BLaER1 treated with 17β-estradiol and CSF1 and Interleukin-3, amounts not matched to agents 10 nM and 100 nM (cell line): Measurements from ENCODE around the gene SLC26A5.

Experiments used
- H3K27ac ChIP-seq, 11 experiments: shearing (Covaris generic); formaldehyde crosslinking; 2 replicates each; pipeline ENCODE4 v1.8.1; 2022
- H3K27me3 ChIP-seq, 11 experiments: shearing (Covaris generic); formaldehyde crosslinking; 2 replicates each; pipeline ENCODE4 v1.8.1; 2022
- H3K36me3 ChIP-seq, 11 experiments: shearing (Covaris generic); formaldehyde crosslinking; 2 replicates each; pipeline ENCODE4 v1.8.1; 2022
- H3K4me1 ChIP-seq, 10 experiments: shearing (Covaris generic); formaldehyde crosslinking; 2 replicates each; pipeline ENCODE4 v1.8.1; 2022
- H3K4me2 ChIP-seq, 11 experiments: shearing (Covaris generic); formaldehyde crosslinking; 2 replicates each; pipeline ENCODE4 v1.8.1; 2022
- H3K4me3 ChIP-seq, 10 experiments: shearing (Covaris generic); formaldehyde crosslinking; 2 replicates each; pipeline ENCODE4 v1.8.1; 2022
- H3K9ac ChIP-seq, 11 experiments: shearing (Covaris generic); formaldehyde crosslinking; 2 replicates each; pipeline ENCODE4 v1.8.1; 2022
- H3K9me3 ChIP-seq, 11 experiments: shearing (Covaris generic); formaldehyde crosslinking; replicated peaks in 1 of 11; 2 replicates each; pipeline ENCODE4 v1.8.1; 2022
- H4K20me1 ChIP-seq, 11 experiments: shearing (Covaris generic); formaldehyde crosslinking; 2 replicates each; pipeline ENCODE4 v1.8.1; 2022
- Cebpa-rat ChIP-seq, 11 experiments: shearing (Covaris generic); IDR thresholded peaks; 2 replicates each; pipeline ENCODE4 v1.8.1; 2022

The SLC26A5 gene

DNA sequence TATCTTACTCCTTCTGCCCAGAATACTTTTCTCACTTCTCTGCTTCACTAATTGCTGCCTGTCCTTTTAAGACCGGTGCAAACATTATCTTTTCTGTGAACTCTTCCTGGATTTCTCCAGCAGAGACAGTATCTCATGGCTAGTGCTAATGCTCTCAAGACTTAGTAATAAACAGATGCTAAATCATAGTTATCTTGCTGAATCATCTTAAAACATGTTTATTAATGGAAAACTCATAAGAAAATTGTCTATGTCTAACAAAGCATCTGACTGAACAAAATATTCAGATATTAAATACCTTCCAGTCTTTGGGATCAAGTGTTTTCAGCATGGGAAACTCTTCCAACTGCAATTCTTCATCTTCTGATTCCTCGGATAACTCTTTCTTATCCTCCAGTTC is 104.5 kb downstream of the SLC26A5 start:
- H3K4me3 ChIP-seq: no peak overlapping the region
- peaks cover 13 to 77% (median 69%) of the 10 kb centered on the region in 11 experiments; a peak in 20 of 22 replicates for H4K20me1 ChIP-seq
- H3K4me1 ChIP-seq: peaks cover 34 to 54% (median 41%) of the 10 kb centered on the region in 10 experiments
- H3K27ac ChIP-seq: no peak overlapping the region
- peak overlapping the region in 10 of 11 experiments; percentile 34 to 96 (median 45); a peak in 18 of 22 replicates for H3K4me2 ChIP-seq
- H3K27me3 ChIP-seq: no peaks in the 10 kb centered on the region
- H3K9ac ChIP-seq: peak overlapping the region in 3 of 11 experiments; percentile 20 to 26 (median 20); a peak in 3 of 22 replicates
- H3K9me3 ChIP-seq: no peaks in the 10 kb centered on the region
- peaks cover 54 to 69% (median 66%) of the 10 kb centered on the region in 11 experiments for H3K36me3 ChIP-seq
- no peak for TF ChIP-seq Cebpa-rat (IDR thresholded peaks at IDR 0.05)

GRCh38 chr7:103338864-103339263 is 107.1 kb downstream of the SLC26A5 start:
- Histone ChIP-seq H4K20me1 (peaks cover 17 to 100% (median 93%) of the 10 kb centered on the region in 11 experiments; a peak in 21 of 22 replicates), H3K27me3 (no peaks in the 10 kb centered on the region), H3K4me1 (peaks cover 24 to 46% (median 31%) of the 10 kb centered on the region in 10 experiments), H3K9me3 (no peaks in the 10 kb centered on the region), H3K4me3 (no peak overlapping the region), H3K36me3 (peaks cover 80 to 95% (median 92%) of the 10 kb centered on the region in 11 experiments), H3K9ac (no peak overlapping the region), H3K4me2 (no peak overlapping the region), H3K27ac (no peak overlapping the region)
- no peak for TF ChIP-seq Cebpa-rat (IDR thresholded peaks at IDR 0.05)

GRCh38 chr7:103336761-103337160 is 109.2 kb downstream of the SLC26A5 start:
- H3K27me3 ChIP-seq: no peaks in the 10 kb centered on the region

DNA sequence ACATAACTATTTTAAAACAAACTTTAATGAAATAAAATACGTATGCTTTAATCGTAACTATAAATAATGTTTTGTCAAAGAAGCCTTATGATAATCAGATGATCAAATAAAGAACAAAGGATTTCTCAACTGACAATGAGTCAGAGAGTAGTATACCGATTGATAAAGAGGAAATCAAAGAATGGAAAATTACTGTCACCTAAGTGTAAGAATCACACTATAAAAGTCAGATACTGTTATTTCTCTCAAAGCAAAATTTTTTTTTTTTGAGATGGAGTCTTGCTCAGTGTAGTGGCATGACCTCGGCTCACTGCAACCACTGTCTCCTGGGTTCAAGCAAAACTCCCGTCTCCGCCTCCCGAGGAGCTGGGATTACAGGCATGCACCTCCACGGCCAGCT is 120.3 kb downstream of the SLC26A5 start:
- peaks cover 82 to 99% (median 94%) of the 10 kb centered on the region in 11 experiments for H3K36me3 ChIP-seq
- H3K9me3 ChIP-seq: no peaks in the 10 kb centered on the region
- no peak overlapping the region for H3K9ac ChIP-seq
- H3K27ac ChIP-seq: no peak overlapping the region
- H3K4me2 ChIP-seq: no peak overlapping the region
- no peaks in the 10 kb centered on the region for H3K27me3 ChIP-seq
- peaks cover 10 to 63% (median 44%) of the 10 kb centered on the region in 11 experiments; a peak in 20 of 22 replicates for H4K20me1 ChIP-seq
- H3K4me3 ChIP-seq: no peak overlapping the region
- TF ChIP-seq Cebpa-rat (IDR thresholded peaks at IDR 0.05): no peak
- H3K4me1 ChIP-seq: no peaks in the 10 kb centered on the region

More at GRCh38 chr7:103336761-103337160, 109.2 kb downstream of the SLC26A5 start:
- no peak overlapping the region for H3K9ac ChIP-seq
- 0 out of 22 replicates have a peak overlapping the region, but pooled peaks of 1 of the 11 experiments have one; percentile 8 for H3K27ac ChIP-seq
- H3K4me1 ChIP-seq: peaks cover 11 to 27% (median 13%) of the 10 kb centered on the region in 10 experiments
- H3K4me3 ChIP-seq: no peak overlapping the region
- no peaks in the 10 kb centered on the region for H3K9me3 ChIP-seq
- TF ChIP-seq Cebpa-rat (IDR thresholded peaks at IDR 0.05): no peak
- peaks cover 95 to 100% (median 100%) of the 10 kb centered on the region in 11 experiments for H3K36me3 ChIP-seq
- H4K20me1 ChIP-seq: peaks cover 17 to 100% (median 94%) of the 10 kb centered on the region in 11 experiments; a peak in 21 of 22 replicates
- peak overlapping the region in 3 of 11 experiments; percentile 20 to 32 (median 25); a peak in 4 of 22 replicates for H3K4me2 ChIP-seq
